ENCODE measurements around the gene BCL2.

BCL2 gene

DNA sequence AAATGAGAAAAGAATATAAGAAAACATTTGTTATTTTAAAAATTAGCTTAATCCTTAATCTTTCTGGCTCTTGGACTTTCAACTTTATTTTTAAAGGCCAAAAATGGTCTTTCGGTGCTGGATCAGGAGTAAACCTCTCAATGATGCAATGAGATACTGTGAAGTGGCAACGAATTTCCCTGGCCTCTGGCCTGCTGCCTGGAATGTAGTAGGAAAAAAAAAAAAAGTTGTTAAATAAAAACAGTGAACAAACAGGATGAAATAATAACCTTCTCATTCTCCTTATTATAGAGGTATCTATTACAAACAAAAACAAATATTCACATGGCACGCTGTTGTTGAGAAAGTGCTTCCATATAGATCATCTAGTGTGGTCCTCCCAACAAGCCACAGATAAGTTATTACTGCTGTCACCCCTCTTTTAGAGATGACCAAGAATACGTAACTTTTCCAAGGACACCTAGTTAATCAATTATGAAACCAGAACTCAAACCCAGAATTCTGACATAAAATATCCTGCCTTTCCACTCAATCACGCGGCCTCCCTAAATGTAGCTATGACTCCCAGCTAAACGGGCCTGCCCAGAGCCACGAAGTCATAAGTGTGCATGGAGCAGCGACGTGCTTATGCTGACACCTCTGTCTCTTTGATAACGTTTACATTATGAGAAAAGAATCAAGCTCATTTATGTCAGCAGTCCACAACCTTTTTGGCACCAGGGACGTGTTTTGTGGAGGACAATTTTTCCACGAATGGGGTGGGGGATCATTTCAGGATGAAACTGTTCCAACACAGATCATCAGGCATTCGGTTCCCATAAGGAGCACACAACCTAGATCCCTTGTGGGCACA, 170.9 kb downstream of the BCL2 start:
- in situ Hi-C loops (cut with MboI; ENCODE audit: low pct_unique_long_range_greater_than_20kb, low sequenced_read_pairs, unreplicated experiment), result loop anchor here (25.0 kb wide), 2 partner anchors 136 to 289 kb away; no protein-coding TSS in a partner anchor
- TF ChIP-seq, protein P1, sequence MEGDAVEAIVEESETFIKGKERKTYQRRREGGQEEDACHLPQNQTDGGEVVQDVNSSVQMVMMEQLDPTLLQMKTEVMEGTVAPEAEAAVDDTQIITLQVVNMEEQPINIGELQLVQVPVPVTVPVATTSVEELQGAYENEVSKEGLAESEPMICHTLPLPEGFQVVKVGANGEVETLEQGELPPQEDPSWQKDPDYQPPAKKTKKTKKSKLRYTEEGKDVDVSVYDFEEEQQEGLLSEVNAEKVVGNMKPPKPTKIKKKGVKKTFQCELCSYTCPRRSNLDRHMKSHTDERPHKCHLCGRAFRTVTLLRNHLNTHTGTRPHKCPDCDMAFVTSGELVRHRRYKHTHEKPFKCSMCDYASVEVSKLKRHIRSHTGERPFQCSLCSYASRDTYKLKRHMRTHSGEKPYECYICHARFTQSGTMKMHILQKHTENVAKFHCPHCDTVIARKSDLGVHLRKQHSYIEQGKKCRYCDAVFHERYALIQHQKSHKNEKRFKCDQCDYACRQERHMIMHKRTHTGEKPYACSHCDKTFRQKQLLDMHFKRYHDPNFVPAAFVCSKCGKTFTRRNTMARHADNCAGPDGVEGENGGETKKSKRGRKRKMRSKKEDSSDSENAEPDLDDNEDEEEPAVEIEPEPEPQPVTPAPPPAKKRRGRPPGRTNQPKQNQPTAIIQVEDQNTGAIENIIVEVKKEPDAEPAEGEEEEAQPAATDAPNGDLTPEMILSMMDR (IDR thresholded peaks at IDR 0.05; ENCODE audit: extremely low read depth, insufficient read depth, missing control alignments), result no peak
- DNase-seq (ENCODE audit: low spot score), result no peak

DNA sequence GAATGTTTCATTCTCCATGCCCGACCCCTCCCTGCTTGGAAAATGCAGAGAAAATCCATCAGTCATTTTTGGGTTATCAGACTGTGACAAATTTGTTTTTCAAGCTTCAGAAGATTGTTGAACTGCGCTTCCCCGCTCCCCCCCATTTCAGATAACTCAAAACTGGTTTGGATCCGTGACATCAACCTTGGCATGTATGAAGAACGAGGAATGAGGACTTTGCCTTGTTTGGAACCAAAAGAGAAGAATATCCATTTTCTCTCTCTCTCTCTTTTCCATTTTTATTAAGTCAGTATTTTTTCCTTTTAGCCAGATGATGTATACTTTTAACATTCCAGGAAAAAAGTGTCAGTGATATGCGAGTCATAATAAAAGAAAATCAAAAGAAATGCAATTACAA, 171.6 kb downstream of the BCL2 start:
- TF ChIP-seq, protein P1 (IDR thresholded peaks at IDR 0.05; ENCODE audit: extremely low read depth, insufficient read depth, missing control alignments), result no peak
- DNase-seq (ENCODE audit: low spot score), result no peak
- in situ Hi-C loops (cut with MboI; ENCODE audit: low pct_unique_long_range_greater_than_20kb, low sequenced_read_pairs, unreplicated experiment), result loop anchor here (25.0 kb wide), 2 partner anchors 136 to 289 kb away; no protein-coding TSS in a partner anchor

GRCh38 chr18:63146828-63147409, 172.7 kb downstream of the BCL2 start:
- no peak for DNase-seq (ENCODE audit: low spot score)
- in situ Hi-C loops (cut with MboI; ENCODE audit: low pct_unique_long_range_greater_than_20kb, low sequenced_read_pairs, unreplicated experiment), result loop anchor here (25.0 kb wide), 2 partner anchors 135 to 290 kb away; no protein-coding TSS in a partner anchor
- TF ChIP-seq, protein P1 (IDR thresholded peaks at IDR 0.05; ENCODE audit: extremely low read depth, insufficient read depth, missing control alignments), result no peak

- in situ Hi-C loops (cut with MboI; ENCODE audit: low pct_unique_long_range_greater_than_20kb, low sequenced_read_pairs, unreplicated experiment), result loop anchor here (25.0 kb wide), 2 partner anchors 134 to 291 kb away; no protein-coding TSS in a partner anchor
Measured at GRCh38 chr18:63145851-63146555, 173.6 kb downstream of the BCL2 start.

DNA sequence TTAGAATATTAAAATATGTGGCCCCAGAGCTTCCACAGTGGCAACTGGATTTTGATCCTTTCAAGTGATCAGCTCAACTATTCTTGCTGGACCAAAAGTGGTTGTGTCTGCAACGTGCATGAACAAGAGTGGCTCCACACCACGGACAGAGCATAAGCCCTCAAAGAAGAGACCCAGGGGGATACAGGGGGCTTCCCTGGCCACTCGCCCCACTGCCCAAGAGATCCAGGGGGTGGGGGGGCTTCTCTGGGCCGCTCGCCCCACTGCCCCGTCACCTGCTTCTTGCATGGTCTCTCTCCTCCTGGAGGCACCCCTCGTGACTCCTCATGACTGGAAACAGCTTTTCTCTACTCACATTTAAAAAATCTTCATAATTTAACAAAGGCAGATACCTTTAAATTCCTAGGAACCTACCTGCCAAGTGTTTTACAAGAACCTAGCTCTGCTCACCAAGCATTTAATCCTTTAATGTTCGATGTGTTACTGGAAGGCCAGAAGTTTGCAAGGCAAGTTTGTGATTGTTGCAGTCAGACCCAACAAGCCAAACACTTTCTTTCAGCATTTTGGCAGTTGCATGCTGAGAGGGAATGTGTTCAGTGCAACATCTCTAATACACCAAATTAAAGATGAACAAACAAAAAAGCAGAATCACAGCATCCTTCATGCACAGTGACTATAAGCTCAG, 174.3 kb downstream of the BCL2 start:
- no peak for DNase-seq (ENCODE audit: low spot score)
- TF ChIP-seq, protein P1 (IDR thresholded peaks at IDR 0.05; ENCODE audit: extremely low read depth, insufficient read depth, missing control alignments), result no peak
- in situ Hi-C loops (cut with MboI; ENCODE audit: low pct_unique_long_range_greater_than_20kb, low sequenced_read_pairs, unreplicated experiment), result loop anchor here (25.0 kb wide), 2 partner anchors 133 to 292 kb away; no protein-coding TSS in a partner anchor

More at GRCh38 chr18:63145851-63146555, 173.6 kb downstream of the BCL2 start:
- DNase-seq (ENCODE audit: low spot score), result no peak
- TF ChIP-seq, protein P1 (IDR thresholded peaks at IDR 0.05; ENCODE audit: extremely low read depth, insufficient read depth, missing control alignments), result no peak

GRCh38 chr18:63144748-63145147, 174.8 kb downstream of the BCL2 start:
- DNase-seq (ENCODE audit: low spot score), result no peak
- in situ Hi-C loops (cut with MboI; ENCODE audit: low pct_unique_long_range_greater_than_20kb, low sequenced_read_pairs, unreplicated experiment), result loop anchor here (25.0 kb wide), 2 partner anchors 132 to 293 kb away; no protein-coding TSS in a partner anchor
- TF ChIP-seq, protein P1 (IDR thresholded peaks at IDR 0.05; ENCODE audit: extremely low read depth, insufficient read depth, missing control alignments), result no peak

Data from GM13977 (cell line).